Measurements from ENCODE around the gene PDE1C.

PDE1C gene

DNA sequence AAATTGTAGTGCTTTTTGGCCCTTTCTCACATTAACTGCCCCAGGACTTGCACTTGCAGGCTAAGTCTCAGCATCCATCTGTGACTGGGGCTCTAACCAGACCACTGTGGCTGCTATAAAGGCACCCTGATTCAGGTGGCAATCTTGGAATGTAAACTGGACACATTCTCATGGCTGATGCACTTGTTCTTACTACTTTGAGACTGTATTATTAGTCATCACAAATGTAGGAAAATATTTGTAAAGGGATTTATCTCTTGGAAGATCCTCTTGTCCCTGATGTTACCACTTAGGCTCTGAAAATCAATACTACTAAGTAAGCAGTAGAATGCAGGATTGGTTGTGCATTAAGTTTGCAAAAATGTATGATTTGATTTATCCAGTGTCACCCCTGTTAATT, 25.0 kb downstream of the PDE1C start:
- no peak for TF ChIP-seq TAF1 (IDR thresholded peaks at IDR 0.05; ENCODE audit: borderline replicate concordance, insufficient read depth, low read length)
- no peak for TF ChIP-seq POLR2AphosphoS5 (IDR thresholded peaks at IDR 0.05; ENCODE audit: low read depth, low read length)
- TF ChIP-seq SIN3A (IDR thresholded peaks at IDR 0.05; ENCODE audit: borderline replicate concordance, insufficient read depth, low read length) = no peak

DNA sequence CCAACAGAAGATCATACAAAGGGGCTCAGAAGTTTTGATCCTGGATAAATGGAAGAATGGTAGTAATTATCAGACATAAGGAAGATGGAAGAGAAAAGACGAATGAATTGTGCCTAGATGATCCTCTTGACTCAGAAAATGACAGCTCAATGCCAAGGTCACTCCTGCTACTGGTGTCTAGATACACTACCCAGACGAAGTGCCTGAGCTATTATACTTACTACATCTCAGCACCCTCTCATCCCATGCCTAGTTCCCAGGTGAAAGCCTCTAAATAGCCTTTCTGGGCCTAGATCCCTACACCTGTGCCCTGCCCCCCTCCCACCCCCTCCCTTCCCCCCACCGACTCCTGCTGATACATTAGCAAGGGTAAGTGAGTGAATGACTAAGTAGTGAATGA, 25.5 kb downstream of the PDE1C start:
- TF ChIP-seq POLR2AphosphoS5 (IDR thresholded peaks at IDR 0.05; ENCODE audit: low read depth, low read length) = no peak
- no peak for TF ChIP-seq TAF1 (IDR thresholded peaks at IDR 0.05; ENCODE audit: borderline replicate concordance, insufficient read depth, low read length)
- no peak for TF ChIP-seq FOXP2 (optimal IDR thresholded peaks at IDR 0.05; ENCODE audit: borderline replicate concordance, extremely low read depth, extremely low read length, insufficient read depth)
- TF ChIP-seq SIN3A (IDR thresholded peaks at IDR 0.05; ENCODE audit: borderline replicate concordance, insufficient read depth, low read length) = no peak
- TF ChIP-seq, protein P1, sequence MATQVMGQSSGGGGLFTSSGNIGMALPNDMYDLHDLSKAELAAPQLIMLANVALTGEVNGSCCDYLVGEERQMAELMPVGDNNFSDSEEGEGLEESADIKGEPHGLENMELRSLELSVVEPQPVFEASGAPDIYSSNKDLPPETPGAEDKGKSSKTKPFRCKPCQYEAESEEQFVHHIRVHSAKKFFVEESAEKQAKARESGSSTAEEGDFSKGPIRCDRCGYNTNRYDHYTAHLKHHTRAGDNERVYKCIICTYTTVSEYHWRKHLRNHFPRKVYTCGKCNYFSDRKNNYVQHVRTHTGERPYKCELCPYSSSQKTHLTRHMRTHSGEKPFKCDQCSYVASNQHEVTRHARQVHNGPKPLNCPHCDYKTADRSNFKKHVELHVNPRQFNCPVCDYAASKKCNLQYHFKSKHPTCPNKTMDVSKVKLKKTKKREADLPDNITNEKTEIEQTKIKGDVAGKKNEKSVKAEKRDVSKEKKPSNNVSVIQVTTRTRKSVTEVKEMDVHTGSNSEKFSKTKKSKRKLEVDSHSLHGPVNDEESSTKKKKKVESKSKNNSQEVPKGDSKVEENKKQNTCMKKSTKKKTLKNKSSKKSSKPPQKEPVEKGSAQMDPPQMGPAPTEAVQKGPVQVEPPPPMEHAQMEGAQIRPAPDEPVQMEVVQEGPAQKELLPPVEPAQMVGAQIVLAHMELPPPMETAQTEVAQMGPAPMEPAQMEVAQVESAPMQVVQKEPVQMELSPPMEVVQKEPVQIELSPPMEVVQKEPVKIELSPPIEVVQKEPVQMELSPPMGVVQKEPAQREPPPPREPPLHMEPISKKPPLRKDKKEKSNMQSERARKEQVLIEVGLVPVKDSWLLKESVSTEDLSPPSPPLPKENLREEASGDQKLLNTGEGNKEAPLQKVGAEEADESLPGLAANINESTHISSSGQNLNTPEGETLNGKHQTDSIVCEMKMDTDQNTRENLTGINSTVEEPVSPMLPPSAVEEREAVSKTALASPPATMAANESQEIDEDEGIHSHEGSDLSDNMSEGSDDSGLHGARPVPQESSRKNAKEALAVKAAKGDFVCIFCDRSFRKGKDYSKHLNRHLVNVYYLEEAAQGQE (IDR thresholded peaks at IDR 0.05; ENCODE audit: insufficient read depth in 1 of 2, low read depth in 2 of 2, low read length in 2 of 2) = no peak

DNA sequence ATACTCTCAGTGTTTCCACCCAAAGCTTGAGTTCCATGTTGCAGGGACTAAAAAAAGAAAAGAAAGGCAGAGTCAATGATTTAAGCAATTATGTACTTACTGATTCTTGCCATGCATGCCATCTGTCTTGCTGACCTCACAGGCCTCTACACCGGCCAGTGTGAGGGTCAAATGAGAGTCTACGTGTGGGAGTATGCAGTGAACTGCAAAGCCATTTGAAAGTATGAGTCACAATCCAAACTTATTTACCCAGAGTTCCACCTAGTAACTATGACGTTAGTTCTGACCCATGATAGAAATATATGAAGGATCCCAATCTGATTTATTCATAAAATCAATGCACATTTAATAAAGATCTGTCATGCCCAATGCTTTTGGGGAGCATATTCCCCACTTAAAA, 26.5 kb downstream of the PDE1C start:
- TF ChIP-seq, protein P1 (IDR thresholded peaks at IDR 0.05; ENCODE audit: insufficient read depth in 1 of 2, low read depth in 2 of 2, low read length in 2 of 2) = no peak
- TF ChIP-seq FOXP2 (optimal IDR thresholded peaks at IDR 0.05; ENCODE audit: borderline replicate concordance, extremely low read depth, extremely low read length, insufficient read depth) (no peak), TAF1 (IDR thresholded peaks at IDR 0.05; ENCODE audit: borderline replicate concordance, insufficient read depth, low read length) (no peak), POLR2AphosphoS5 (IDR thresholded peaks at IDR 0.05; ENCODE audit: low read depth, low read length) (no peak), SIN3A (IDR thresholded peaks at IDR 0.05; ENCODE audit: borderline replicate concordance, insufficient read depth, low read length) (no peak)

DNA sequence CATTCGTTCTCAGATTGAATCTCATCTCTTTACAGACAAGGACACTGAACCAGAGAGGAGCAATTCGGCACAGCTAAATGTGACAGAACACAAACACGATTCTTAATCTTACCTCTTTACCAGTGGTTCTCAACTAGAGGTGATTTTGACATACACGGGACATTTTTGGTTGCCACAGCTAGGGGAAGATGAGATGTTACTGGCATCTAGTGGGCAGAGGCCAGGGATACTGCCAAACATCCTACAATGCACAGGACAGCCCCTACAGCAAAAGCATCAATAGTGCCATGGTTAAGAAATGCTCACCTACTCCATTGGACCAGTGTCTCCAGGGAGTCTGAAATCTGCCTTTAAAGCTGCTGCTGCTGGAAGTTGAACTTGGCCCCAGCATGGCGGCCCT, 27.3 kb downstream of the PDE1C start:
- TF ChIP-seq, protein P1 (IDR thresholded peaks at IDR 0.05; ENCODE audit: insufficient read depth in 1 of 2, low read depth in 2 of 2, low read length in 2 of 2) = no peak
- TF ChIP-seq FOXP2 (optimal IDR thresholded peaks at IDR 0.05; ENCODE audit: borderline replicate concordance, extremely low read depth, extremely low read length, insufficient read depth) = no peak
- TF ChIP-seq TAF1 (IDR thresholded peaks at IDR 0.05; ENCODE audit: borderline replicate concordance, insufficient read depth, low read length) = no peak
- no peak for TF ChIP-seq SIN3A (IDR thresholded peaks at IDR 0.05; ENCODE audit: borderline replicate concordance, insufficient read depth, low read length)
- no peak for TF ChIP-seq POLR2AphosphoS5 (IDR thresholded peaks at IDR 0.05; ENCODE audit: low read depth, low read length)

DNA sequence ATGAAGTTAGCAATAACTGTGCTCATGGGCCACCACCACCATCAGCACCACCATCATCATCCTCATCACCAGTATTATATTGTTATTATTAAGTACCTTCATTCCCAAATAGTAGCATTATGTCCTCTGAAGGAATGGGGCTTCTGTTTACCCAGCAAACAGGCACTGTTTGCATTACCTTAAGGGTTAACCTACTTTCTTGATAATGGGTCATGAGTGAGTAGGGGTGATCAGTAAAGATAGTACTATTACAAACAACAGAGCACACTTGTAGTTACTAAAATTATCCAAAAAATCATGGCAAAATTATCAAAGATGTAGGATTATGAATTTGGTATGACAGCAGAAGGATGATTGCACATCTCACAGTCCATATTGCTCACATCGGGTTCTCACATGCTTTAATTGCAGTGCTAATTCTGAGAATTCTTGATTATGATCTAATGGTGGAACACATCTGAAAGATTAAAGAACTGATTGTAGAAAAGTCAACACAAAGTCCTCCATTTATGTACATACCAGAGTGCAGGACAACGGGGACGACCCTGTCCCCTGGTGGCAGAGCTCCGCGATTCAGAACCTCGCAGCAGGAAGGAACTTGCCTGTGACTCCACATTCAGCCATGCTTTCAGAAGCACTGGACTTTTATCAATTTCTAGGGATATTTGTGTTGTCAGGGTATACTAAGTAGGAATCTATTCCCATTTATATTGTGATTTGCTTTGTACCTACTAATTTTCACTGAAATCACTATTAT, 31.0 kb downstream of the PDE1C start:
- TF ChIP-seq FOXP2 (optimal IDR thresholded peaks at IDR 0.05; ENCODE audit: borderline replicate concordance, extremely low read depth, extremely low read length, insufficient read depth) = no peak
- no peak for TF ChIP-seq POLR2AphosphoS5 (IDR thresholded peaks at IDR 0.05; ENCODE audit: low read depth, low read length)
- TF ChIP-seq SIN3A (IDR thresholded peaks at IDR 0.05; ENCODE audit: borderline replicate concordance, insufficient read depth, low read length) = no peak
- TF ChIP-seq, protein P1 (IDR thresholded peaks at IDR 0.05; ENCODE audit: insufficient read depth in 1 of 2, low read depth in 2 of 2, low read length in 2 of 2) = no peak
- no peak for TF ChIP-seq TAF1 (IDR thresholded peaks at IDR 0.05; ENCODE audit: borderline replicate concordance, insufficient read depth, low read length)
